SK-N-SH treated with all-trans-retinoic acid at 6 μM for 48 hours (cell line): ENCODE data around the gene ZSCAN22.

Experiments
- ATAC-seq: fragments of 200-7000 bp; cut with Tn5 transposase; 3 replicates; pipeline ENCODE4 v1.9.1; 2020; ENCODE audit warnings: mild to moderate bottlenecking, moderate library complexity
- ARNTL ChIP-seq: fragments of 450-650 bp; formaldehyde crosslinking; IDR thresholded peaks from 2 replicates; pipeline ENCODE4 v1.5.0; 2020; ENCODE audit warnings: low read depth, mild to moderate bottlenecking, moderate library complexity, borderline replicate concordance
- BACH2 ChIP-seq: fragments of 250-450 bp; sonication (Bioruptor Pico); IDR thresholded peaks from 2 replicates; pipeline ENCODE4 v1.9.0; 2021; ENCODE audit warnings: mild to moderate bottlenecking, borderline replicate concordance
- CSDC2 ChIP-seq: fragments of 250-450 bp; sonication (Bioruptor Pico); IDR thresholded peaks from 2 replicates; pipeline ENCODE4 v1.5.0; 2020; ENCODE audit warnings: mild to moderate bottlenecking, moderate library complexity
- ESRRG ChIP-seq: fragments of 250-450 bp; sonication (Bioruptor Pico); IDR thresholded peaks from 2 replicates; pipeline ENCODE4 v1.6.1; 2021; ENCODE audit warnings: mild to moderate bottlenecking
- GLIS3 ChIP-seq: fragments of 250-450 bp; sonication (Bioruptor Pico); IDR thresholded peaks from 2 replicates; pipeline ENCODE4 v1.5.0; 2020; ENCODE audit warnings: mild to moderate bottlenecking, moderate library complexity
- ISL1 ChIP-seq: fragments of 250-450 bp; sonication (Bioruptor Pico); IDR thresholded peaks from 2 replicates; pipeline ENCODE4 v2.1.2; 2022; ENCODE audit warnings: mild to moderate bottlenecking, moderate library complexity
- PPARA ChIP-seq: fragments of 250-450 bp; sonication (Bioruptor Pico); IDR thresholded peaks from 2 replicates; pipeline ENCODE4 v1.5.0; 2020; ENCODE audit warnings: mild to moderate bottlenecking, borderline replicate concordance
- RARB ChIP-seq: fragments of 250-450 bp; sonication (Bioruptor Pico); IDR thresholded peaks from 2 replicates; pipeline ENCODE4 v1.8.0; 2021; ENCODE audit warnings: mild to moderate bottlenecking, moderate library complexity
- SNAI2 ChIP-seq: fragments of 250-450 bp; sonication (Bioruptor Pico); IDR thresholded peaks from 2 replicates; pipeline ENCODE4 v1.5.0; 2020; ENCODE audit warnings: mild to moderate bottlenecking, moderate library complexity
- TCF4 ChIP-seq: fragments of 250-450 bp; sonication (Bioruptor Pico); IDR thresholded peaks from 2 replicates; pipeline ENCODE4 v1.8.0; 2021; ENCODE audit warnings: mild to moderate bottlenecking, moderate library complexity, borderline replicate concordance
- ZC3H10 ChIP-seq: fragments of 250-450 bp; sonication (Bioruptor Pico); IDR thresholded peaks from 2 replicates; pipeline ENCODE4 v1.5.1; 2021; ENCODE audit warnings: mild to moderate bottlenecking, moderate library complexity
- ZFP3 ChIP-seq: fragments of 250-450 bp; sonication (Bioruptor Pico); IDR thresholded peaks from 2 replicates; pipeline ENCODE4 v1.5.0; 2020; ENCODE audit warnings: mild to moderate bottlenecking, moderate library complexity
- ZFP30 ChIP-seq: fragments of 450-650 bp; formaldehyde crosslinking; IDR thresholded peaks from 2 replicates; pipeline ENCODE4 v1.5.0; 2022; ENCODE audit warnings: mild to moderate bottlenecking, moderate library complexity
- ZNF70 ChIP-seq: fragments of 450-650 bp; formaldehyde crosslinking; IDR thresholded peaks from 2 replicates; pipeline ENCODE4 v1.5.0; 2020; ENCODE audit warnings: mild to moderate bottlenecking, moderate library complexity
- ZNF8 ChIP-seq: fragments of 450-650 bp; formaldehyde crosslinking; IDR thresholded peaks from 2 replicates; pipeline ENCODE4 v1.5.0; 2020; ENCODE audit warnings: mild to moderate bottlenecking, moderate library complexity
- TF ChIP-seq, protein P1 (sequence below): fragments of 250-450 bp; sonication (Bioruptor Pico); IDR thresholded peaks from 2 replicates; pipeline ENCODE4 v1.5.0; 2020; ENCODE audit warnings: mild to moderate bottlenecking, moderate library complexity
- TF ChIP-seq, protein P2 (sequence below): fragments of 250-450 bp; sonication (Bioruptor Pico); IDR thresholded peaks from 2 replicates; pipeline ENCODE4 v1.8.0; 2020; ENCODE audit warnings: mild to moderate bottlenecking, moderate library complexity, borderline replicate concordance
- TF ChIP-seq, protein P3 (sequence below): fragments of 250-450 bp; sonication (Bioruptor Pico); IDR thresholded peaks from 2 replicates; pipeline ENCODE4 v1.8.0; 2021; ENCODE audit warnings: low read depth, mild to moderate bottlenecking, moderate library complexity, borderline replicate concordance
- TF ChIP-seq, protein P4 (sequence below): fragments of 250-450 bp; sonication (Bioruptor Pico); IDR thresholded peaks from 2 replicates; pipeline ENCODE4 v1.5.1; 2020; ENCODE audit warnings: low read depth, mild to moderate bottlenecking, moderate library complexity
- TF ChIP-seq, protein P5 (sequence below): fragments of 250-450 bp; sonication (Bioruptor Pico); IDR thresholded peaks from 2 replicates; pipeline ENCODE4 v1.5.1; 2021; ENCODE audit warnings: mild to moderate bottlenecking, moderate library complexity

ZSCAN22 gene

DNA sequence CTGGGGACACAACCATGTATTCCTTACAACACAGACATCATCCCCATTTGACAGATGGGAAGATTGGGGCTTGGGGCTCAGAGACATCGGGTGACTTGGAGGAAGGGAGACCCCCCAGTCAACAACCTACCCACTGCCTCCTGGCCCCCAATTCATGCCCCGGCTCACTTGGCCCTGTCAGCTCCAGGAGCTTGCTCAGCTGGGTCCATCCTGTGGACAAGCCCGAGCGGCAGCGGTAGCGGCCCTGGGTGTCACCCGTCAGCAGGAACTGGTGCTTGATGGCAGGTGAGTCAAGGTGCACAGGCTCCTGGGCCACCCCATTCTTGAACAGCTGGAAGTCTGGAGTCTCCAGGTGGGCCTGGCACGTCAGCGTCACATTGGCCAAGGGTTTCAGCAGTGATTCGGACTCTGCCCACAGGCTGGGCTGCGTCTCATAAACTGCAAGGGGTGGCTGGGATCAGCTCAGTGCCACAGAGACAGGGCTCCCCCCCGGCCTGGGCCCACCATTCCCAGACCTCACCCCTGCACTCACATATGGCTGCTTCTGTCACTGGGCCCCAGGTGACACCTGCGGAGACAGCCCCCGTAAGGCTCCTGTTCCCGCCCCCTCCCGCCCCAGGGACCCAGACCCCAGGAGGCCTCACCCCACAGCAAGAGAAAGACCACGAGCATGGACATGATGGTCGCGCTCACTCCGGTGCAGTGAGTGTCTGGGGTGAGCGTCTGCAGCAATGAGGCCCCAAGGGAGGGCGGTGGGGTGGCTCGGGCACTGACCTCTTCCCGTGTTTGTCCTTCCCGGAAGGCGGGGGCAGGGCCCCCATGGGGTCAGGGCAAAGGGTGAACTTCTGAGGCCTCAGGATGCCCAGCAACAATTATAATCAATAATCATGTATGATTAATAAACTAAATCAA lies 26.2 kb downstream of the ZSCAN22 start, which contains the start of gene A1BG (continued):
- TF ChIP-seq ZNF70 (CRISPR knock-in tag): no peak
- TF ChIP-seq ZC3H10 (CRISPR knock-in tag): no peak
- TF ChIP-seq GLIS3 (CRISPR knock-in tag): no peak
- TF ChIP-seq TCF4 (CRISPR knock-in tag): no peak
- TF ChIP-seq PPARA (CRISPR knock-in tag): no peak
- TF ChIP-seq SNAI2 (CRISPR knock-in tag): no peak
- TF ChIP-seq, all 23 proteins: peak for 0

DNA sequence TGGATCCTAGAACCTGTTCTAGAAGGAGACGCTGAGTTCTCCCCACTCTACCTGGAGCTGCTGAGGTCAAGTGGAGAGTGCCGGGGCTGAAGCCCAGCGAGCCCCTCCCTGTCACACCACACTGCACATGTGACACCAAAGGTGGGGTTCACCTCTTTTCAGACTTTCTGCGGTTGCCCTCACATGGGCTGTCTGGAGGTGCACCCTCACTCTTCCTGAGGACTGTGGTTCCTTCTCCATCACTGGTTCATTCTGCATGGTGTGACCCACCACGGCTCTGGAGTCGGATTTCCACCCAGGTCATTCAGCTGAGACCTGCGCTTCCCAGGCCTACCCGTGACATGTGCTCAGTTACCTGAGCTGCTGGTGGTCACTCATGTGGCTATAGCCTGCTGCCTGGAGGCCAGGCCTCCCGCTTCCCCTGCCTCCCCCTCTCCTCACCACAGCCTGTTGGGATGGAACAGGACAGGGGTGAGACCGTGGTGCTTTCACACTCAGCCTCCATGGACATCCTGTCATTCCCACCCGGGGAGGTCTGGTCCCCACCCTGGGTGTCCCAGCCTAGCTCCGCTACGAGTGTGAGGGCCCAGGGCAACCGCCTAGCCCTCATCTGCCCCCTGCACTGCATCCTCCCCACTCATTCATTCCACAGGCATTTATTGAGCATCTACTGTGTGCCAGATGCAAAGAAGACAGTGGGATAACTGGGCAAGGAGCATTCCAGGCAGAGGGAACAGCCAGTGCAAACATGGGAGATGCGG lies 27.1 kb downstream of the ZSCAN22 start:
- TF ChIP-seq ZFP3 (CRISPR knock-in tag): no peak
- no peak for TF ChIP-seq ARNTL (CRISPR knock-in tag)
- TF ChIP-seq ZFP30 (CRISPR knock-in tag): no peak
- TF ChIP-seq SNAI2 (CRISPR knock-in tag): no peak
- no peak for TF ChIP-seq CSDC2 (CRISPR knock-in tag)
- no peak for TF ChIP-seq ZNF8 (CRISPR knock-in tag)
- no peak for TF ChIP-seq ZNF70 (CRISPR knock-in tag)
- TF ChIP-seq ESRRG (CRISPR knock-in tag): no peak
- TF ChIP-seq, protein P1, sequence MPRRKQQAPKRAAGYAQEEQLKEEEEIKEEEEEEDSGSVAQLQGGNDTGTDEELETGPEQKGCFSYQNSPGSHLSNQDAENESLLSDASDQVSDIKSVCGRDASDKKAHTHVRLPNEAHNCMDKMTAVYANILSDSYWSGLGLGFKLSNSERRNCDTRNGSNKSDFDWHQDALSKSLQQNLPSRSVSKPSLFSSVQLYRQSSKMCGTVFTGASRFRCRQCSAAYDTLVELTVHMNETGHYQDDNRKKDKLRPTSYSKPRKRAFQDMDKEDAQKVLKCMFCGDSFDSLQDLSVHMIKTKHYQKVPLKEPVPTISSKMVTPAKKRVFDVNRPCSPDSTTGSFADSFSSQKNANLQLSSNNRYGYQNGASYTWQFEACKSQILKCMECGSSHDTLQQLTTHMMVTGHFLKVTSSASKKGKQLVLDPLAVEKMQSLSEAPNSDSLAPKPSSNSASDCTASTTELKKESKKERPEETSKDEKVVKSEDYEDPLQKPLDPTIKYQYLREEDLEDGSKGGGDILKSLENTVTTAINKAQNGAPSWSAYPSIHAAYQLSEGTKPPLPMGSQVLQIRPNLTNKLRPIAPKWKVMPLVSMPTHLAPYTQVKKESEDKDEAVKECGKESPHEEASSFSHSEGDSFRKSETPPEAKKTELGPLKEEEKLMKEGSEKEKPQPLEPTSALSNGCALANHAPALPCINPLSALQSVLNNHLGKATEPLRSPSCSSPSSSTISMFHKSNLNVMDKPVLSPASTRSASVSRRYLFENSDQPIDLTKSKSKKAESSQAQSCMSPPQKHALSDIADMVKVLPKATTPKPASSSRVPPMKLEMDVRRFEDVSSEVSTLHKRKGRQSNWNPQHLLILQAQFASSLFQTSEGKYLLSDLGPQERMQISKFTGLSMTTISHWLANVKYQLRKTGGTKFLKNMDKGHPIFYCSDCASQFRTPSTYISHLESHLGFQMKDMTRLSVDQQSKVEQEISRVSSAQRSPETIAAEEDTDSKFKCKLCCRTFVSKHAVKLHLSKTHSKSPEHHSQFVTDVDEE (CRISPR knock-in tag): no peak
- TF ChIP-seq, all 23 proteins: peak for 0
- no peak for ATAC-seq

DNA sequence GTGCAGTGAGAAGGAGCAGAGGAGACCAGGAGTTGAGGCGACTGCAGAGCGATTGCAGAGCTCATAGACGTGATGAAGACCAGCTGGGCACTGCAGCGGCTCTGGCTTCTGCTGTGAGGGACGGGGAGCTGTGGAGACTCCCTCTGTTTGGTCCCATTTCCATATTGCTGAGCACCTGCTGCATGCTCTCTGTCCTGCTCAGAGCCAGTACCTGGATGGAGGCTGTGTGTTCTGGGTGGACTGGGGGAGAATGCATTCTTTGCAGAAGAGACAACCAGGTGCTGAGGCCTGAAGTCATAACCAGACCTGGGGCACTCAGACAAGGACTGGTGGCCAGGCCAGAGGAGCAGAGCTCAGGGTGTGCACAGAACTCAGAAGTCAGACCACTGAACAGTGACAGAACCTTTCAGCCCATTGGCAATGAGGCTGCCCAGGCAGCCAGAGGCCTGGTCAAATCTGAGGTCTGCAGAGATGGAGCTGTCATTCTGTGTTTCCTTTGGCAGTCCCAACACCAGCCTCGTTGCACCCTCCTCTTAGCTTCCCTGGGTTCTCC lies 27.8 kb downstream of the ZSCAN22 start:
- no peak for ATAC-seq
- TF ChIP-seq ZC3H10 (CRISPR knock-in tag) (no peak), ZFP3 (CRISPR knock-in tag) (no peak), ARNTL (CRISPR knock-in tag) (no peak), PPARA (CRISPR knock-in tag) (no peak), ISL1 (CRISPR knock-in tag) (no peak), TCF4 (CRISPR knock-in tag) (no peak), CSDC2 (CRISPR knock-in tag) (no peak), BACH2 (CRISPR knock-in tag) (no peak), ZNF8 (CRISPR knock-in tag) (no peak), RARB (CRISPR knock-in tag) (no peak), ESRRG (CRISPR knock-in tag) (no peak)
- TF ChIP-seq, protein P2, sequence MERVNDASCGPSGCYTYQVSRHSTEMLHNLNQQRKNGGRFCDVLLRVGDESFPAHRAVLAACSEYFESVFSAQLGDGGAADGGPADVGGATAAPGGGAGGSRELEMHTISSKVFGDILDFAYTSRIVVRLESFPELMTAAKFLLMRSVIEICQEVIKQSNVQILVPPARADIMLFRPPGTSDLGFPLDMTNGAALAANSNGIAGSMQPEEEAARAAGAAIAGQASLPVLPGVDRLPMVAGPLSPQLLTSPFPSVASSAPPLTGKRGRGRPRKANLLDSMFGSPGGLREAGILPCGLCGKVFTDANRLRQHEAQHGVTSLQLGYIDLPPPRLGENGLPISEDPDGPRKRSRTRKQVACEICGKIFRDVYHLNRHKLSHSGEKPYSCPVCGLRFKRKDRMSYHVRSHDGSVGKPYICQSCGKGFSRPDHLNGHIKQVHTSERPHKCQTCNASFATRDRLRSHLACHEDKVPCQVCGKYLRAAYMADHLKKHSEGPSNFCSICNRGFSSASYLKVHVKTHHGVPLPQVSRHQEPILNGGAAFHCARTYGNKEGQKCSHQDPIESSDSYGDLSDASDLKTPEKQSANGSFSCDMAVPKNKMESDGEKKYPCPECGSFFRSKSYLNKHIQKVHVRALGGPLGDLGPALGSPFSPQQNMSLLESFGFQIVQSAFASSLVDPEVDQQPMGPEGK (CRISPR knock-in tag): no peak
- TF ChIP-seq, protein P3, sequence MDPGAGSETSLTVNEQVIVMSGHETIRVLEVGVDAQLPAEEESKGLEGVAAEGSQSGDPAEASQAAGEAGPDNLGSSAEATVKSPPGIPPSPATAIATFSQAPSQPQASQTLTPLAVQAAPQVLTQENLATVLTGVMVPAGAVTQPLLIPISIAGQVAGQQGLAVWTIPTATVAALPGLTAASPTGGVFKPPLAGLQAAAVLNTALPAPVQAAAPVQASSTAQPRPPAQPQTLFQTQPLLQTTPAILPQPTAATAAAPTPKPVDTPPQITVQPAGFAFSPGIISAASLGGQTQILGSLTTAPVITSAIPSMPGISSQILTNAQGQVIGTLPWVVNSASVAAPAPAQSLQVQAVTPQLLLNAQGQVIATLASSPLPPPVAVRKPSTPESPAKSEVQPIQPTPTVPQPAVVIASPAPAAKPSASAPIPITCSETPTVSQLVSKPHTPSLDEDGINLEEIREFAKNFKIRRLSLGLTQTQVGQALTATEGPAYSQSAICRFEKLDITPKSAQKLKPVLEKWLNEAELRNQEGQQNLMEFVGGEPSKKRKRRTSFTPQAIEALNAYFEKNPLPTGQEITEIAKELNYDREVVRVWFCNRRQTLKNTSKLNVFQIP (CRISPR knock-in tag): no peak
- TF ChIP-seq, protein P4, sequence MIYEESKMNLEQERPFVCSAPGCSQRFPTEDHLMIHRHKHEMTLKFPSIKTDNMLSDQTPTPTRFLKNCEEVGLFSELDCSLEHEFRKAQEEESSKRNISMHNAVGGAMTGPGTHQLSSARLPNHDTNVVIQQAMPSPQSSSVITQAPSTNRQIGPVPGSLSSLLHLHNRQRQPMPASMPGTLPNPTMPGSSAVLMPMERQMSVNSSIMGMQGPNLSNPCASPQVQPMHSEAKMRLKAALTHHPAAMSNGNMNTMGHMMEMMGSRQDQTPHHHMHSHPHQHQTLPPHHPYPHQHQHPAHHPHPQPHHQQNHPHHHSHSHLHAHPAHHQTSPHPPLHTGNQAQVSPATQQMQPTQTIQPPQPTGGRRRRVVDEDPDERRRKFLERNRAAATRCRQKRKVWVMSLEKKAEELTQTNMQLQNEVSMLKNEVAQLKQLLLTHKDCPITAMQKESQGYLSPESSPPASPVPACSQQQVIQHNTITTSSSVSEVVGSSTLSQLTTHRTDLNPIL (CRISPR knock-in tag): no peak
- TF ChIP-seq, protein P5, sequence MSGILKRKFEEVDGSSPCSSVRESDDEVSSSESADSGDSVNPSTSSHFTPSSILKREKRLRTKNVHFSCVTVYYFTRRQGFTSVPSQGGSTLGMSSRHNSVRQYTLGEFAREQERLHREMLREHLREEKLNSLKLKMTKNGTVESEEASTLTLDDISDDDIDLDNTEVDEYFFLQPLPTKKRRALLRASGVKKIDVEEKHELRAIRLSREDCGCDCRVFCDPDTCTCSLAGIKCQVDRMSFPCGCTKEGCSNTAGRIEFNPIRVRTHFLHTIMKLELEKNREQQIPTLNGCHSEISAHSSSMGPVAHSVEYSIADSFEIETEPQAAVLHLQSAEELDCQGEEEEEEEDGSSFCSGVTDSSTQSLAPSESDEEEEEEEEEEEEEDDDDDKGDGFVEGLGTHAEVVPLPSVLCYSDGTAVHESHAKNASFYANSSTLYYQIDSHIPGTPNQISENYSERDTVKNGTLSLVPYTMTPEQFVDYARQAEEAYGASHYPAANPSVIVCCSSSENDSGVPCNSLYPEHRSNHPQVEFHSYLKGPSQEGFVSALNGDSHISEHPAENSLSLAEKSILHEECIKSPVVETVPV (CRISPR knock-in tag): no peak
